Fibroblast of pulmonary artery (primary cell): ENCODE results near the gene SMCHD1.
A peak's percentile ranks its signal among the peaks of the same experiment; 100 is the strongest.

Experiments used
- DNase-seq: peaks from one replicate; pipeline ENCODE4 v3.0.0-alpha.2; 2010; ENCODE audit warnings: low read depth
- H3K4me3 ChIP-seq: replicated peaks from 2 replicates; pipeline ENCODE4 v1.5.1; 2011; ENCODE audit warnings: low read depth, mild to moderate bottlenecking, control low read depth, low read length, moderate library complexity
- CTCF ChIP-seq: IDR thresholded peaks from 2 replicates; pipeline ENCODE4 v1.5.1; 2011; ENCODE audit warnings: mild to moderate bottlenecking, control low read depth, low read length, inconsistent platforms; ENCODE audit errors: missing control alignments

Gene SMCHD1

GRCh38 chr18:2625217-2625616, 30.3 kb upstream of the SMCHD1 start:
- TF ChIP-seq CTCF, result no peak
- no peak for DNase-seq
- no peak overlapping the region for H3K4me3 ChIP-seq

- TF ChIP-seq CTCF, result no peak
- no peak for DNase-seq
- no peak overlapping the region for H3K4me3 ChIP-seq
Measured at GRCh38 chr18:2627821-2628276, 27.7 kb upstream of the SMCHD1 start.

GRCh38 chr18:2629003-2629402, 26.5 kb upstream of the SMCHD1 start:
- TF ChIP-seq CTCF, result no peak

GRCh38 chr18:2635586-2635985, 19.9 kb upstream of the SMCHD1 start:
- no peak for DNase-seq
- TF ChIP-seq CTCF, result no peak
- H3K4me3 ChIP-seq, result no peak overlapping the region

More at GRCh38 chr18:2629003-2629402, 26.5 kb upstream of the SMCHD1 start:
- no peak overlapping the region for H3K4me3 ChIP-seq
- DNase-seq, result no peak

- no peak for TF ChIP-seq CTCF
- H3K4me3 ChIP-seq, result no peak overlapping the region
- no peak for DNase-seq
Measured at GRCh38 chr18:2636126-2636631, 19.3 kb upstream of the SMCHD1 start.

- DNase-seq, result peak; percentile 22
- H3K4me3 ChIP-seq, result no peak overlapping the region
Measured at GRCh38 chr18:2641638-2642037, 13.9 kb upstream of the SMCHD1 start.

More at GRCh38 chr18:2641638-2642037, 13.9 kb upstream of the SMCHD1 start:
- TF ChIP-seq CTCF, result no peak
